Parathyroid adenoma (tissue), 2 donors: ENCODE data around the gene NPAS1.

ENCODE experiments used
- H2AFZ ChIP-seq: fragments of 300-600 bp; sonication (generic); one replicate; pipeline ENCODE4 v1.7.0; 2017; ENCODE audit warnings: antibody characterized with exemption, mild to moderate bottlenecking
- H3K27ac ChIP-seq: fragments of 300-600 bp; sonication (generic); one replicate; pipeline ENCODE4 v1.7.0; 2017
- H3K27me3 ChIP-seq: fragments of 300-600 bp; sonication (generic); one replicate; pipeline ENCODE4 v1.7.0; 2017; ENCODE audit warnings: low read length; ENCODE audit not compliant: control insufficient read depth, insufficient read depth
- H3K36me3 ChIP-seq: fragments of 300-600 bp; sonication (generic); one replicate; pipeline ENCODE4 v1.7.0; 2017; ENCODE audit warnings: low read length; ENCODE audit not compliant: control insufficient read depth, insufficient read depth
- H3K4me1 ChIP-seq: fragments of 300-600 bp; sonication (generic); one replicate; pipeline ENCODE4 v1.7.0; 2017; ENCODE audit warnings: control low read depth
- H3K4me2 ChIP-seq: fragments of 300-600 bp; sonication (generic); one replicate; pipeline ENCODE4 v1.7.0; 2017; ENCODE audit warnings: low read length
- H3K4me3 ChIP-seq: fragments of 300-600 bp; sonication (generic); one replicate; pipeline ENCODE4 v1.7.0; 2017; ENCODE audit warnings: low read depth, low read length
- H3K79me2 ChIP-seq: fragments of 300-600 bp; sonication (generic); one replicate; pipeline ENCODE4 v1.7.0; 2017; ENCODE audit warnings: control low read depth
- H3K9ac ChIP-seq: fragments of 300-600 bp; sonication (generic); one replicate; pipeline ENCODE4 v1.7.0; 2017; ENCODE audit warnings: mild to moderate bottlenecking
- H3K9me3 ChIP-seq: fragments of 300-600 bp; sonication (generic); one replicate; pipeline ENCODE4 v1.7.0; 2017; ENCODE audit warnings: low read length; ENCODE audit not compliant: control insufficient read depth
- TF ChIP-seq, protein P1 (sequence below): fragments of 300-600 bp; sonication (generic); IDR thresholded peaks from one replicate; pipeline ENCODE4 v1.7.0; 2017; ENCODE audit warnings: antibody characterized with exemption, mild to moderate bottlenecking
- donor health status: primary hyperparathyroidism.

NPAS1 gene

DNA sequence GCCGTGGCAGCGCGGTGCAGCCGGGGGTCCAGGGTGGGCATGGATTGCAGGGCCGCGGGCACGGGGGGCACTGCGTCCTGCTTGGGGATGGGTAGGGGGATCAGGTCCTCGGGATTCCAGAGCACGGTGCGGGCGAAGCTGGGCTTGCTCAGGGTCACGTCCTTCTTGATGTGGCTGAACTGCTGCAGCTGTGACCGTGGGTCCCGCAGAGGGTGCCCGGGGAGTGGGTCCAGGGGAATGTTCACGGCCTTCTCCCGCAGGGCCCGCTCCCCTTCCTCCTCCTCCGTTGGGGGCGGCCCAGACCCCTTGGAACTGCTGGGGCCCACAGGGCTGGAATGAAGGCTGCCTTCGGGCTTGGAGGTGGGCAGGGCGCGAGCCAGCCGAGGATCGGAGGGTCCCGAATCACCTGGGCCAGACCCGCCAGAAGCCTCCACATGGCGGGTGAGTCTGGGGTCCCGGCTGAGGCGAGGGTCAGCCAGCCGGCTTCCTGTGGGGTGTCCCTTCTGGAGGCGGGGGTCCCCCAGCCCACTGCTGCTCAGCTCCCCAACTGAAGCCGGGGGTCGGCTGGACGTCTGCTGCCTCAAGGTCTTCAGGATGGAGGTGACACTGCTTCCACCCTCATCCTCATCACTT lies 47.7 kb downstream of the NPAS1 start:
- Histone ChIP-seq H3K27ac (no peak overlapping the region), H3K4me2 (no peak overlapping the region), H3K9ac (no peak overlapping the region), H3K36me3 (no peaks in the 10 kb centered on the region), H3K4me3 (no peak overlapping the region), H3K4me1 (no peaks in the 10 kb centered on the region), H2AFZ (no peak overlapping the region), H3K79me2 (peaks cover 13% of the 10 kb centered on the region), H3K9me3 (no peaks in the 10 kb centered on the region), H3K27me3 (no peaks in the 10 kb centered on the region)
- TF ChIP-seq, protein P1, sequence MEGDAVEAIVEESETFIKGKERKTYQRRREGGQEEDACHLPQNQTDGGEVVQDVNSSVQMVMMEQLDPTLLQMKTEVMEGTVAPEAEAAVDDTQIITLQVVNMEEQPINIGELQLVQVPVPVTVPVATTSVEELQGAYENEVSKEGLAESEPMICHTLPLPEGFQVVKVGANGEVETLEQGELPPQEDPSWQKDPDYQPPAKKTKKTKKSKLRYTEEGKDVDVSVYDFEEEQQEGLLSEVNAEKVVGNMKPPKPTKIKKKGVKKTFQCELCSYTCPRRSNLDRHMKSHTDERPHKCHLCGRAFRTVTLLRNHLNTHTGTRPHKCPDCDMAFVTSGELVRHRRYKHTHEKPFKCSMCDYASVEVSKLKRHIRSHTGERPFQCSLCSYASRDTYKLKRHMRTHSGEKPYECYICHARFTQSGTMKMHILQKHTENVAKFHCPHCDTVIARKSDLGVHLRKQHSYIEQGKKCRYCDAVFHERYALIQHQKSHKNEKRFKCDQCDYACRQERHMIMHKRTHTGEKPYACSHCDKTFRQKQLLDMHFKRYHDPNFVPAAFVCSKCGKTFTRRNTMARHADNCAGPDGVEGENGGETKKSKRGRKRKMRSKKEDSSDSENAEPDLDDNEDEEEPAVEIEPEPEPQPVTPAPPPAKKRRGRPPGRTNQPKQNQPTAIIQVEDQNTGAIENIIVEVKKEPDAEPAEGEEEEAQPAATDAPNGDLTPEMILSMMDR, result no peak

DNA sequence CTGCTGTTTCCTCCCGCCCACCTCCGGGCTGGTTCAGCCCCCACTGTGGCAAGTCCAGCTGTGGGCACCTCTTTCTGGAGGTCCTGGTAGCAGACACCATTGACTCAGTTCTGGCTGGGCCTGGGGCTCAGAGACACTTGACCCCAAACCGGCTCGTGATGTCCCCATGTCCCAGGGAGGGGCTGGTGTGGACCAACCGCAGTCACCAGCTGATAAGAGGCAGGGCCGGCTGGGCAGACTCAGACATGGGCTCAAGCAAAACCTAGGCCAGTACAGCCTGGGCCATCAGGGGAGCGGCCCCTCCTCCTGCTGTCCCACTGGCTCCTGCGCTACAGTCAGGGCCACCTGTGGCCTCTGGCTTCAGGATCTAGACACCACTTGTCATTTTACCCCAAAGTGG lies 48.6 kb downstream of the NPAS1 start:
- Histone ChIP-seq H3K9ac (no peak overlapping the region), H3K4me3 (no peak overlapping the region), H3K4me1 (no peaks in the 10 kb centered on the region), H3K79me2 (peaks cover 20% of the 10 kb centered on the region), H3K4me2 (no peak overlapping the region), H2AFZ (no peak overlapping the region), H3K27ac (no peak overlapping the region), H3K9me3 (no peaks in the 10 kb centered on the region), H3K36me3 (no peaks in the 10 kb centered on the region), H3K27me3 (no peaks in the 10 kb centered on the region)
- TF ChIP-seq, protein P1, result no peak

DNA sequence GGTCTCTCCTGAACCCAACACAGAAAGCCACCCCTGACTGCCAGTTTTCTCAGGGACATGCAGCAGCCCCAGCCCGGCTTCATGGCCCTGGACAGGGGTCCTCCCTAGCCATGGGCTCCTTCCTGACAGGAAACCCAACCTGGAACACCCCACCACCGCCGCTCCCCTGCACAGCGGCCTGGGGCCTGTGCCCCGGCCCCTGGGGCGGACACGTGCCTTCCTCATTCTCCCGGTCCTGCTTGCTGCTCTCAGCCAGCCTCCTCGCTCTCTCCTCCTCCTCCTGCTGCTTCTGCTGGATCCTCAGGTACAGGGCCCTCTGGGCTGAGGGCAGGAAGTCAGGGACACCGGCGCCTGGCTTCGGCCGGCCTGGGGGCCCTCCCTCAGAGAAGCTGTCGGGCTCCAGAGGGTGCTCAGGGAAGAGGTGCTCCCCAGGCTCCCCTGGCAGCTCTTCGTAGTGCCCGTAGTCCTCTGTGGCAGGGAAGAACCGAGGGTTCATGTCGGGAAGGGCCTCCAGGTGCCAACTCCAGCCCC lies 49.3 kb downstream of the NPAS1 start:
- H3K36me3 ChIP-seq, result no peaks in the 10 kb centered on the region
- H3K27me3 ChIP-seq, result no peaks in the 10 kb centered on the region
- H3K79me2 ChIP-seq, result peaks cover 22% of the 10 kb centered on the region
- TF ChIP-seq, protein P1, result no peak
- H2AFZ ChIP-seq, result no peak overlapping the region
- H3K9me3 ChIP-seq, result no peaks in the 10 kb centered on the region
- no peak overlapping the region for H3K4me3 ChIP-seq
- no peak overlapping the region for H3K4me2 ChIP-seq
- H3K27ac ChIP-seq, result no peak overlapping the region
- no peak overlapping the region for H3K9ac ChIP-seq
- no peaks in the 10 kb centered on the region for H3K4me1 ChIP-seq

DNA sequence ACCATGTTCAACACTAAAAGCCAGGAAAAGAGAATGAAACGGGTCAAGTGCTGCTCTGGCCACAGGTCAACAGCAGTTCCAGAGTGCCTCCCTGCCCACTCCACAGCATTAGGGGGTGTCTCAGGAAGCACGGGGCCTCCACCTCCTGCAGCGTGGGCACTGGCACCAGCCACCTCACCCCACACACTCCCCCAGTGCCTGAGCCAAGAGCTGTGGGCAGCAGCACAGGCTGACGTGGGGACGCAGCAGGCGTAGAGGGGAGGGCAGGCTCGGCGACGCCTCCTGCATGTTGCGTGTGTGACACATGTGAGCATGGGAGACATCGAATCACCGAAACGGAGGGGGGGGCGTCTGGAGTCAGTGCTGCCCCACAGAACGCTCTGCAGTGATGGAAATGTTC lies 50.2 kb downstream of the NPAS1 start:
- Histone ChIP-seq H3K27me3 (no peaks in the 10 kb centered on the region), H2AFZ (no peak overlapping the region), H3K9me3 (no peaks in the 10 kb centered on the region), H3K4me2 (no peak overlapping the region), H3K4me3 (no peak overlapping the region), H3K27ac (no peak overlapping the region), H3K79me2 (peaks cover 30% of the 10 kb centered on the region), H3K36me3 (no peaks in the 10 kb centered on the region), H3K9ac (no peak overlapping the region), H3K4me1 (no peaks in the 10 kb centered on the region)
- TF ChIP-seq, protein P1, result no peak

DNA sequence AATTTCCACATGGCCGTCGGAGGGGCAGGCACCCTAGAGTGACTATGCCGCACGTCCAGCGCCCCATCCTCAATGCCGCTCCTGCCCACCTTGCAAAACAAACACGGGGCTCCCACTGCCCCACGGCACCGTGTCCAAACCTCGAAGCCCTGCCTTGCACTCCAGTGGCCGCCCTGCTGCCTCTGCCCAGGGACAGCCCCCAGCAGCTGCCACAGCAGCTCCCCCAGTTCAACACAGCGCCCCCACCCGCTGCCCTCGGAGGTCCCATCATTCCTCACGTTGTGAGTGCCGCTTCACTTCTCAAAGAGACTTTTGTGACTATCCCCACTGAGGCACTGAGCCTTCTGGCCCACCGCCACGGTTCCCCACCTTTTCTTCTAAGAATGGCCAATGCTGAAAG lies 51.1 kb downstream of the NPAS1 start:
- H3K9me3 ChIP-seq, result no peaks in the 10 kb centered on the region
- TF ChIP-seq, protein P1, result no peak
- peaks cover 39% of the 10 kb centered on the region for H3K79me2 ChIP-seq
- no peaks in the 10 kb centered on the region for H3K27me3 ChIP-seq
- no peak overlapping the region for H3K9ac ChIP-seq
- H3K4me3 ChIP-seq, result no peak overlapping the region
- H2AFZ ChIP-seq, result no peak overlapping the region
- H3K36me3 ChIP-seq, result no peaks in the 10 kb centered on the region
- no peak overlapping the region for H3K27ac ChIP-seq
- H3K4me2 ChIP-seq, result no peak overlapping the region
- H3K4me1 ChIP-seq, result no peaks in the 10 kb centered on the region
